GM19324 (cell line): ENCODE results near the gene KIF1B.
"Not testable (repeated sequence)": the region's sequence is repeated elsewhere in the genome, so short reads cannot be mapped to it uniquely, and the experiment has no call there.

ENCODE experiments used
- ATAC-seq: cut with Tn5 transposase; IDR thresholded peaks from one replicate; pipeline ENCODE4 v1.9.1; 2021; ENCODE audit warnings: mild to moderate bottlenecking, moderate library complexity; ENCODE audit not compliant: unreplicated experiment, low FRiP score

KIF1B gene

GRCh38 chr1:10324627-10325026, 114.3 kb downstream of the KIF1B start:
- ATAC-seq = no peak

- ATAC-seq = no peak
Observed at GRCh38 chr1:10325521-10325920, 115.2 kb downstream of the KIF1B start.

- no peak for ATAC-seq
Observed at GRCh38 chr1:10326251-10326650, 115.9 kb downstream of the KIF1B start.

- no peak for ATAC-seq
Observed at GRCh38 chr1:10328180-10328963, 118.0 kb downstream of the KIF1B start.

GRCh38 chr1:10337436-10337835, 127.1 kb downstream of the KIF1B start:
- ATAC-seq = no peak

- no peak for ATAC-seq
Observed at GRCh38 chr1:10338047-10338446, 127.7 kb downstream of the KIF1B start.

- no peak for ATAC-seq
Observed at GRCh38 chr1:10338611-10339010, 128.2 kb downstream of the KIF1B start.

GRCh38 chr1:10339036-10339567, 128.7 kb downstream of the KIF1B start:
- no peak for ATAC-seq

- ATAC-seq = no peak
Observed at GRCh38 chr1:10339815-10340214, 129.4 kb downstream of the KIF1B start.

GRCh38 chr1:10340930-10341590, 130.7 kb downstream of the KIF1B start:
- ATAC-seq = no peak

- no peak for ATAC-seq
Observed at GRCh38 chr1:10347109-10347508, 136.7 kb downstream of the KIF1B start.

GRCh38 chr1:10353282-10353681, 142.9 kb downstream of the KIF1B start:
- ATAC-seq = no peak

GRCh38 chr1:10353693-10354092, 143.3 kb downstream of the KIF1B start:
- ATAC-seq = no peak

GRCh38 chr1:10360045-10360444, 149.7 kb downstream of the KIF1B start:
- ATAC-seq = no peak

GRCh38 chr1:10361515-10361914, 151.1 kb downstream of the KIF1B start:
- ATAC-seq = no peak

- no peak for ATAC-seq
Observed at GRCh38 chr1:10368194-10368593, 157.8 kb downstream of the KIF1B start.

GRCh38 chr1:10374442-10374860, 164.1 kb downstream of the KIF1B start:
- ATAC-seq = no peak

GRCh38 chr1:10377365-10378029, 167.1 kb downstream of the KIF1B start:
- ATAC-seq = not testable (repeated sequence)

GRCh38 chr1:10378081-10378841, 167.9 kb downstream of the KIF1B start:
- no peak for ATAC-seq

- no peak for ATAC-seq
Observed at GRCh38 chr1:10379101-10379620, 168.8 kb downstream of the KIF1B start.
